Islet of Langerhans (tissue), 1 donor: ENCODE measurements around the gene MACROD2.
A peak's percentile ranks its signal among the peaks of the same experiment; 100 is the strongest.

Experiments used
- FAIRE-seq: peaks from one replicate; lab custom pipeline; 2011; peaks lifted over from hg19 to GRCh38; lab: Jason Lieb, UNC

The MACROD2 gene

DNA sequence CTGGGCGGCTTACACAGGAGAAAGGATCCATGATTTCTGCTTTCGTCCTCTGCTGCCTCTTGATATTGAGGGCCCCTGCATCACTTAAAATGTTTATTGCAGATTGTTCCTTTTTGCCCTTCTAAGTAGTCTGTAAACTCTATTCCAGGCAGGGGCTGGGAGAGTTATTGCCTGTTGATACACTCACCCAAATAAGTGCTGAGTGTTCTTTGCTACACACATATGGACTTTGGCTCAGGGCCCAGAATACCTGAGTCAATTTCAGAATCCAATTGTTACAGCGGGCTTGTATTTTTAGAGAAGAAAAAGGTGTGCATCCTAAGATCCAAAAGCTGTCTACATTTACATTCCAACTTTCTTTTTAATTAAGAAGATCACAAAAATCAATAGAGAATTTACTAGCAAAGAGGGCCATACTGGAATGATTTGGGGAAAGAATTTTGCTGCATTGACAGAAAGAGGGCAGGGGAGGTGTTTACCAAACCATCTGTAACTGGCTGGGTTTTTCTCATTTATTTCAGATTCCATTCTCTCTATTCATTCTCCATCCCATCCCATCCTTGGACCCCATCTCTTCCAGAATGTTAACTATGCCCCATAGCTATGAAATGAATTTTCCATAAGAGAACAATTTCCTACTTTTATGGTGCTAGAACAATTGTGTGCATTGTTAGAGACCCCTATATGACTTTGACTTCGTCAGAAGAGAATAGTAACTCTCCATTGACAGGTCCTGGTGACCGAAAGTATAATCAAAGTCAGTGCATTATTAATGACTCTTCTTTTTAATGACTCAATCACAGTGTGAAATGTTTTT, 1302.0 kb downstream of the MACROD2 start:
- FAIRE-seq: peak; percentile 75

- FAIRE-seq: no peak
Measured at GRCh38 chr20:15302075-15302474, 1306.8 kb downstream of the MACROD2 start.

GRCh38 chr20:15310361-15310760, 1315.0 kb downstream of the MACROD2 start:
- FAIRE-seq: no peak

GRCh38 chr20:15316556-15316955, 1321.2 kb downstream of the MACROD2 start:
- FAIRE-seq: no peak

DNA sequence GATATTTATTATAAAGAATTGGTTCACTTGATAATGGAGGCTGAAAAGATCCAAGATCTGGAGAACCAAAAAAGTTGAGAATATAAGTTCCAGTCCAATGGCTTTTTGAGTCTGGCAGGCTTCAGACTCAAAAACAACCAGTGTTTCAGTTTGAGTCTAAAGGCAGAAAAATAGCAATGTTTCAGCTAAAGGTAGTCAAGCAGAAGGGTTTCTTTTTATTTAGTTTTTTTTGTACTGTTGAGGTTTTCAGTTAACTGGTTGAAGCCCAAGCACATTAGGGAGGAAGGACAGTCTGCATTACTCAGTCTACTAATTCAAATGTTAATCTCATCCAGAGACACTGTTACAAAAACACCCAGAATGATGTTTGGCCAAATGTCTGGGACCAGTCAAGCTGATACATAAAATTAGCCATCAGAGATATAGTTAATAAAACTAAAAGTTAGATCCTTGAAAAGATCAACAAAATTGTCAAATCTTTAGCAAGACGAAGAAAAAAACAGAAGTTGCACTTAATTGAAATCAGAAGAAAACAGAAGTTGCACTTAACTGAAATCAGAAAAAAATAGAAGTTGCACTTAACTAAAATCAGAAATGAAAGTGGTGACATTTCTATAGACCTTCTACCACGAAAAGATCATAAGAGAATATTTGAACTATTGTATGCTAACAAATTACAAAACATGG, 1322.4 kb downstream of the MACROD2 start:
- FAIRE-seq: no peak

DNA sequence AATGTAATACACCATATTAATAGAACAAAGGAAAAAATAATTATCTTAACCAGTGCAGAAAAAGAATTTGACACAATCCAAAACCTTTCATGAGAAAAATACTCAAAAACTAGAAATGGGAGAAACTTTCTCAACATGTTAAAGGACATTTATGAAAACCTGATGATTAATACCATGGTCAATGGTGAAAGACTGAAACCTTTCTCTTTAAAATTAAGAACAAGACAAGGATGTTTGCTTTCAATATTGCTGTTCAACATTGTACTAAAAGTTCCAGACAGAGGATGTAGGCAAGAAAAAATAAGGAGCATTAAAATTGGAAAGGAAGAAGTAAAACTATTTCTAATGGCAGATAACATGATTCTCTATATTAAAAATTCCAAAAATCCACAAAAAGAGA, 1323.4 kb downstream of the MACROD2 start:
- FAIRE-seq: no peak

- no peak for FAIRE-seq
Measured at GRCh38 chr20:15319439-15319838, 1324.1 kb downstream of the MACROD2 start.

GRCh38 chr20:15320941-15321340, 1325.6 kb downstream of the MACROD2 start:
- FAIRE-seq: no peak

- FAIRE-seq: no peak
Measured at GRCh38 chr20:15327123-15327522, 1331.8 kb downstream of the MACROD2 start.

GRCh38 chr20:15328084-15328483, 1332.8 kb downstream of the MACROD2 start:
- no peak for FAIRE-seq

GRCh38 chr20:15332711-15333160, 1337.4 kb downstream of the MACROD2 start:
- FAIRE-seq: no peak

GRCh38 chr20:15333170-15333569, 1337.9 kb downstream of the MACROD2 start:
- no peak for FAIRE-seq

- FAIRE-seq: no peak
Measured at GRCh38 chr20:15336011-15336410, 1340.7 kb downstream of the MACROD2 start.

DNA sequence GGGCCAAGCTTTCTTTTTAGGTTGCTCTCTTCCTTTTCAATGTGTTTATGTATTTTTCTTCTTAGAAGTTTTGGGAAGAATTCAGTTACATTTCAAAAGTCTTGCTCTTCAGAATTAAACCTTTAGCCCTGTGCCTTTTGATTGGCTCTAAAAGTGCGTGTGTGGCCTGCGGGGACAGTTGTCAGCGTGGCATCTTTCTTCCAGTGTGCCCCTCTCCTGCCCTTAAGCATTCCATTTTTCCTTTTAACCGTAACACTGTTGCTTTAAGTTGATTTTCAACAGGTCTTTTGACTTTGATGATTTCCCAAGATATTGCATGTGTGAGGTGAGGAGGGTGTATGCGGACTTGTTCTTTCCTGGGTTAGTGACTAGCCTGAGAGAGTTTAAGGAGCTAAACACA, 1341.2 kb downstream of the MACROD2 start:
- FAIRE-seq: no peak

DNA sequence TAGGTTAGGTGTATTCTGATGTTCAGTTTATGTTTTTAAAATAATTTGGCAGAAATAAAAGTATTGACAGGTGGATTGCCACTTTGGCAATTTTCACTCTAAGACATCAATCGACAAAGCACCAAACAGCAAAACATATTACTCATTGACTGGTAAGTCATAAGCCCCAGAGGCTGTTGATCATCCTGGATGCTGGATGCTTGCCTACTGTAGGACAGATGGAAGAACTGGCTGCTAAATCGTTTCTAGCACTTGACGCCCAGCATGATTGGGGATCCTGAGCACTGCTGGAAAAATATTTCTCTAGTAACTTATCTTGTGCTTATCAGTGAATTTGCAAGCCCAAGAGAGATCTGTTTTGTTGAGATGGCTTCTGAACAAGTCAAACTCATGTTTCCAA, 1343.9 kb downstream of the MACROD2 start:
- FAIRE-seq: no peak

DNA sequence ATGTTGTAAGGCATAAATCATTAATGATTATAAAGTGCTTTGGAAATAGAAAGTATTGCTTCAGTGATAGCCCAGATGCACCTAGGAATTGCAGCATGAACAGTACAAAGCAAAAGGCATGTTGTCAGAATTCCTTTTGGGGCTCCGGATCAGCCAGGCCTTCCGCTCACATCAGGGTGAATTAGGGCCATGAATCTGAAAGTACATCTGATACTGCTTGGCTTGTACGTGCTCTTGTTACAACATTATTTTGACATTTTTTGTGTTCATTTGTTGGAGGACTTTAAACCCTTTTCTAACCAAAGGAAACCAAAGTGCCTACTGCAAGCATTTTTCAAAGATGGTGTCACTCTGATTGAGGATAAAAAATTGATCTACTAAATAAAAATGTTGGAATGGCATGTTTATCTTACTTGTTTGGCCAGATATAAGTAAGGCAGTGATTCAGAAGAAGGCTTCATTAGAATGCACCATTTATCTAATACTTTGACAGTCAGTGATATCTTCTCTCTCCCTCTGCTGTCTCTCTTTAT, 1347.7 kb downstream of the MACROD2 start:
- peak; percentile 27 for FAIRE-seq

DNA sequence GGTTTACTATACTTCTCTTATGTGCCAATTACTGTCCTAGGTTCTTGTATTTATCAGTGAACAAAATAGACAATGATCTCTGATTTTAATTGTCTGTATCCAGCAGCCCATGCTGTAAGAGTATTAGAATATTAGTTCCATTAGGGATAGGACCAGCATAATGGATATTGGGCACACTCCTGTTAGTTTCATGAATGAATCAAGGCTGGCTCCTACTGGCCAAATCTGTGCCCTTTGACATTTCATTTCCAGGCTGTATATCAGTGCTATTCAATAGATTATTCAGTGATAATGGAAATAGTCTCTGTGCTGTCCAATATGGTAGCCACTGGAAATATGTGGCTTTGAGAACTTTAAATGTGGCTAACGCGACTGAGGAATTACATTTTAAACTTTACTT, 1350.0 kb downstream of the MACROD2 start:
- FAIRE-seq: no peak

GRCh38 chr20:15346657-15347280, 1351.5 kb downstream of the MACROD2 start:
- FAIRE-seq: no peak

DNA sequence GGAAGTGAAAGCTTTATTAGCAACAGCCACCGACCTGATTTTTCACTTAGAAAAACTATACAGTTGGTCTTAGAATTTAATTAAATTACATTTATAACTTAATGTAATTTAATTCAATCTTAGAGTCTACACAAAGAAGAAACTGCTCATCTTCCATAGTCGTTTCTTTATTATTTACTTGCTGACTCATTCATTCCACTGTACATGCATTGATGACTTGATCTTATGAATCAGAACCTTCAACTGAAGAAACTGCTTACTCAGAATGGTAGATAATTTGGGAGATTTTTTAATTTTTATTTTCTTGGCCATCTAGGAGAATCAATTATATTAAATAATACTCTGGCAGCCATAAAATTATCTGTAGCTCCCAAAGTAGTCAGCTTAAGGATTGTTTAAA, 1363.7 kb downstream of the MACROD2 start:
- FAIRE-seq: no peak

DNA sequence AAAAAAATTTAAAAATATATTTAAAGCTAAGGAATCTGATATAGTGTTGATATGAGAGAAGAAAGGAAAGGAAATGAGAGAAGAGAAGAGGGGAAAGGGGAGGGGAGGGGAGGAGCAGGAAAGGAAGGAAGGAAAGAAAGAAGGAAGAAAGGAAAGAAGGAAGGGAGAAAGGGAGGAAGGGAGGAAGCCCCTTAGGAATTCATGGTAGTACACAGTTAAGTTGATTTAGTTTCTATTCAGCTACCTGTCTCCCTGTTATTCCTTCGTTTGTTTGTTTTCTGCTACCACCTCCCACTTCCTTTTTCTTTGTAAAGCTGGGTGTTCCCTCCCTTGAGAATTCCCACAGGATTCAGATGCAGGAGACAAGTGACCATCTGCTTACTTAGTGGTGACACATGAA, 1367.5 kb downstream of the MACROD2 start:
- FAIRE-seq: no peak

GRCh38 chr20:15364781-15365180, 1369.5 kb downstream of the MACROD2 start:
- no peak for FAIRE-seq

GRCh38 chr20:15370370-15370769, 1375.1 kb downstream of the MACROD2 start:
- no peak for FAIRE-seq

DNA sequence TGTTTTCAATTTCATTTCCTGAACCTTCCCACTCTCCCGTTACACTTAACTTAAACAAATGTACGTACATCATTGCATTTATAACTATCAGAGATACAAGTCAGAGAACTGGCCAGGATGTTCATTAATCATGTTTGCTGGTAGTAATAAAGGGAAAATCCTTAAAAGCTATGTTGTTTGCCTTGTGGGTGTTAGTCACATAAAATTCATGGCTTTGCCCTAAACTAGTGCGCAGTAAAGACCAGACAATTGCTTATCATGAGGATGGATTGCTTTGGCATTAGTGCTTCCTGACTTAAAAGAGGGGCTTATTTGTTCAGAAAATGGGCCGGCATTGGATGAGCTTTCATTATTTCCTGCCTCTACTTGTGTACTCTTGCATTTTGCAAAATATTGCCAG, 1379.4 kb downstream of the MACROD2 start:
- no peak for FAIRE-seq
